ENCODE results near the gene ADAMTS17. TPM values are rescaled to one million over a fixed set of nuclear protein-coding genes. Genes with fewer than 3 reads are reported as not detected.

Gene ADAMTS17
- total RNA-seq, 1 donor from 2014 or later = 0.06 TPM

DNA sequence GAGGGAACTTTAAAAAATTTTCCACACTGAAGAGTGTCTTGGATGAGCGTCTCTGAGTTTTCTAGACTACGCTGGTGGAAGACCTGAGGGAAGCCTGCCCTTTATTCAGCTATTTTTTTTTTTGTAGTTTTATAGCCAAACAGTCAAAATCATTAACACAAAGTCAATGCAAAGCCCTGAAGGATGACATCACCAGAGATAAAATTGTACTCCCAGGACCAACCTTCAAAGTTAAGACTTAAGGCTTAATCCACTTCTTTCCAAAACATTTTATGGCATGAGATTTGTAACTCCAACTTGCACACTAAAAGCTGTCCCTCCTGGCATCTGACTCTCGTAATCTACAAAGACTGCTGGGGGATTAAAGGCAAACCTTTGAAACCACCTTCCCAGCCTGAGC, 345.1 kb downstream of the ADAMTS17 start:
- H3K4me3 ChIP-seq (ENCODE audit: low read depth, low read length) = no peak overlapping the region
- TF ChIP-seq, protein P1, sequence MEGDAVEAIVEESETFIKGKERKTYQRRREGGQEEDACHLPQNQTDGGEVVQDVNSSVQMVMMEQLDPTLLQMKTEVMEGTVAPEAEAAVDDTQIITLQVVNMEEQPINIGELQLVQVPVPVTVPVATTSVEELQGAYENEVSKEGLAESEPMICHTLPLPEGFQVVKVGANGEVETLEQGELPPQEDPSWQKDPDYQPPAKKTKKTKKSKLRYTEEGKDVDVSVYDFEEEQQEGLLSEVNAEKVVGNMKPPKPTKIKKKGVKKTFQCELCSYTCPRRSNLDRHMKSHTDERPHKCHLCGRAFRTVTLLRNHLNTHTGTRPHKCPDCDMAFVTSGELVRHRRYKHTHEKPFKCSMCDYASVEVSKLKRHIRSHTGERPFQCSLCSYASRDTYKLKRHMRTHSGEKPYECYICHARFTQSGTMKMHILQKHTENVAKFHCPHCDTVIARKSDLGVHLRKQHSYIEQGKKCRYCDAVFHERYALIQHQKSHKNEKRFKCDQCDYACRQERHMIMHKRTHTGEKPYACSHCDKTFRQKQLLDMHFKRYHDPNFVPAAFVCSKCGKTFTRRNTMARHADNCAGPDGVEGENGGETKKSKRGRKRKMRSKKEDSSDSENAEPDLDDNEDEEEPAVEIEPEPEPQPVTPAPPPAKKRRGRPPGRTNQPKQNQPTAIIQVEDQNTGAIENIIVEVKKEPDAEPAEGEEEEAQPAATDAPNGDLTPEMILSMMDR (conservative IDR thresholded peaks at IDR 0.05; ENCODE audit: low read depth, low read length) = no peak
- no peak for DNase-seq (ENCODE audit: low read depth)

DNA sequence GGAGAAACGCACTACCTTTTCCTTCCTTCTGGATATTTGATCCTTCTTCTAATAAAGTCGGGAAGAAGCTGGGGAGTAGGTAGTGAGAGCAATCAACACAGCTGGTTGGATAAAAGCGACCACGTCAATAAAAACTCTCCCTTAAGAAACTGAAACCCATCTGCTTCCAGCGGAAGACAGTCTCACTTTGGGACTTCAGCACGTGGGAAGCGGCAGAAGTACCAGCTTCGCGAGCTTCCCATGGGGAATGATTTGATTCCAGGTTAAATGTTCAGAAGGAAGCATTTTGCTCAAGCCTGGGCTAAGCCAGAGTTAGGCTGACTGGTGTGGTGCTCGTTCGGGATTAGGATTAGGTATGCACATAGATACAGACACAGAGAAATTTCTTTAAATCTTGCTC, 346.2 kb downstream of the ADAMTS17 start:
- TF ChIP-seq, protein P1 (conservative IDR thresholded peaks at IDR 0.05; ENCODE audit: low read depth, low read length) = no peak
- no peak for DNase-seq (ENCODE audit: low read depth)
- no peak overlapping the region for H3K4me3 ChIP-seq (ENCODE audit: low read depth, low read length)

DNA sequence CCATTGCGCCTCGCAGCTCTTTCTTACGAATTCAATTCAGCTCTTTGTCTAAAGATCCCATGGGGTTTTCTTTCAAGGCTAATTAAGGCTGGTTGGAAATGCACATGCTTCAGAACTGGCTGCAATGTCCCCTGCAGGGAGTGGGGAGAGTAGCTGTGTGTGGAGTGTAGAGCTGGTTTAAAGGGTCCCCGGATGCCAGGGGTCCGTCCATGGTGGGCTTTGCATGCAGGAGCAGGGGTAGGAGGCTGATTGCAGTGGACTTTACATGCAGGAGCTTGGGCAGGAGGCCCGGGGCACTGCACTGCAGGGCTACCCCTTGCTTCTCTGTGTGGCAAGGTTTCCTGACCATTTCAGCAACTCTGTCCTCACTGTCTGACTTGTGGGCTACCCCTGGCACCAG, 346.9 kb downstream of the ADAMTS17 start:
- TF ChIP-seq, protein P1 (conservative IDR thresholded peaks at IDR 0.05; ENCODE audit: low read depth, low read length) = no peak
- no peak overlapping the region for H3K4me3 ChIP-seq (ENCODE audit: low read depth, low read length)
- no peak for DNase-seq (ENCODE audit: low read depth)

DNA sequence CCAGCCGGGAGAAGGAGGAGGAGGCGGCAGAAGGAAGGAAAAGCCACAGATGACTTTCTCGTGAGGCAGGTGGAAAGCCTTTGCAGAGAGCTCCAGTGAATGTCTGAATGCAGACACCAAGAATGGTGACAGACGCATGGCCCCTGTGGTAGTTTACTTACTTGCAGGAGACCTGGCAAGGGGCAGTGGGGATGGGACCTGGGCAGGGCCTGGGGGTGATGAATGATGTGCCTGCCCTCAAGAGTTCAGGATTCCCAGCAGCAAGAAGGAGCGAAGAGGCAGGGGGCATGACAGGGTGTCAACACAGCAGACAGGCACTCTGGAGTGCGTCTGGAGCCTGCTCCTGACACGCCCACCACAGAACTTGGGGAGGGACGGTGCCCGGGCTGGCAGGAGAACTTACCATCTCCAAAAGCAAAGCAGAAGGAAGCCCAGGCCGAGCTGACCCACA, 348.1 kb downstream of the ADAMTS17 start:
- TF ChIP-seq, protein P1 (conservative IDR thresholded peaks at IDR 0.05; ENCODE audit: low read depth, low read length) = no peak
- no peak overlapping the region for H3K4me3 ChIP-seq (ENCODE audit: low read depth, low read length)
- DNase-seq (ENCODE audit: low read depth) = no peak

DNA sequence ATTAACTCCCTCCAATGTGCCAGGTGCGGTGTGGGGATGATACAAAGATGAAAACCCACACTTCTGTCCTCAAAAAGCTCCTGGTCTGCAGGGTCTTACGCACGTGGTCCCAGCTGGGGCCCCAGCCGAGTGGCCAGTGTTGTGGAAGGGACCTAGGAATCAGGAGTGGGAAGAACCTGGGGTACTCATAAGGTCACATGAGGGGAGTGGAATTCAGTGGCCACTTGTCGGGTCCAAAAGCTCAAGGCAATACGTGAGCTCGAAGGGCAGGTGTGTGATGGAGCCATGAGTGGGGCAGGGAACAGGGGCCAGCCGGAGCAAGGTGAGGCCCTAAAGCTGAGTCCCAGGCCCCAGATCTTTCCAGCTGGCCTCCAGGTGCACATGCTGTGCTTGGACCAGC, 348.5 kb downstream of the ADAMTS17 start:
- TF ChIP-seq, protein P1 (conservative IDR thresholded peaks at IDR 0.05; ENCODE audit: low read depth, low read length) = no peak
- H3K4me3 ChIP-seq (ENCODE audit: low read depth, low read length) = no peak overlapping the region
- no peak for DNase-seq (ENCODE audit: low read depth)

DNA sequence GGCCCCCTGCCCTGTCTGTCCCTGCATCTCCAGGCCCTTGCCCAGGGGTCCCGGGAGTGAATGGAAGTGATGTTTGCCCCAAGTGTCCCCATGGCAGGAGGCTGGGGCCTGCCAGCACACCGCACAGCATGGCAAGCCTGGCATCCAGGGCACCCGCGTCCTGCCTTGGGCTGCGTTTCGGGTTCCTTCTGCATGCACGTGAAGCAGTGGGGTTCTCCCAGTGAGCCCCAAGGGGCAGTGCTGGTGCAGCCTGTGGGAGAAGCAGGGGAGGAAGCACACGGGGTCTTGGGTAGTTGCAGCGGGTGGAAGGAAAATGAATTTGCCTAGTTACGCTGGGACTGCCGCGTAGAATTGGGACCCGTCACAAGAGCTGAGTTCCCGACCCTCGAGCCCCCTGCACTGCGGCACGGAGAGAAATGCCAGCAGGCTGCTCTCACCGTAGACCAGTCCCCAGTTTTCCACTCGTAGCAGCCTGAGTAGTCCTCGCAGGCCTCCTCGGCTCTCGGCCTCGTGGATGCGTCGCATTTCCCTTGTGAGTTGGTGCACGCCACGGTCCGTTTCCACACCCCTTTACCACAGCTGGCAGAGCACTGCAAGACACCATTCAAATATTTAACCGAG, 349.1 kb downstream of the ADAMTS17 start:
- H3K4me3 ChIP-seq (ENCODE audit: low read depth, low read length) = no peak overlapping the region
- no peak for DNase-seq (ENCODE audit: low read depth)
- TF ChIP-seq, protein P1 (conservative IDR thresholded peaks at IDR 0.05; ENCODE audit: low read depth, low read length) = no peak

DNA sequence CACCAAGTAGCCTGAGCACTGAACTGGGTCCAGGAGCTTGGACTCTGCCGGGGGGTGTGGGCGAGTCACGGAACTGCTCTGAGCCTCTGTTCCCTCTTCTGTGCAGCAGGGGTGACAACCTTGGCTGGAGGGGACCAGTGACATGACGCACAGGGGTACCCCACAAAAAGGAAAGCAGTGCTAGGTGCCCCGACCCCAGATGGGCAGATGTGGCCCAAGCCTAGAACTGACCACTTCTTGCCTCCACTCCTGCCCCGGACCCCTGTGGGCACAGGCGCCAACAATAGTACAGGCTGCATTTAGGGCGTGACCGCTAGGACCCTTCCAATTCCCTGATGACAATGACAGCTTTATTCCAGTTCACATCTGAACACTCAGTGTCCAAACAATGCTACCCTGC, 352.7 kb downstream of the ADAMTS17 start:
- TF ChIP-seq, protein P1 (conservative IDR thresholded peaks at IDR 0.05; ENCODE audit: low read depth, low read length) = no peak
- DNase-seq (ENCODE audit: low read depth) = no peak
- H3K4me3 ChIP-seq (ENCODE audit: low read depth, low read length) = no peak overlapping the region
